ENCODE data around the gene WDR27.

GRCh38 chr6:169623343-169623742 is 78.5 kb downstream of the WDR27 start:
- no peak for TF ChIP-seq CTCF (IDR thresholded peaks at IDR 0.05)
- no peak for TF ChIP-seq POLR2A (IDR thresholded peaks at IDR 0.05)
